GM18502 (cell line): ENCODE data around the gene NFKBIL1.
"Not testable (repeated sequence)": the region's sequence is repeated elsewhere in the genome, so short reads cannot be mapped to it uniquely, and the experiment has no call there.

Experiments used
- ATAC-seq: cut with Tn5 transposase; IDR thresholded peaks from one replicate; pipeline ENCODE4 v1.9.1; 2021; ENCODE audit warnings: mild to moderate bottlenecking; ENCODE audit not compliant: unreplicated experiment, poor library complexity

NFKBIL1 gene

DNA sequence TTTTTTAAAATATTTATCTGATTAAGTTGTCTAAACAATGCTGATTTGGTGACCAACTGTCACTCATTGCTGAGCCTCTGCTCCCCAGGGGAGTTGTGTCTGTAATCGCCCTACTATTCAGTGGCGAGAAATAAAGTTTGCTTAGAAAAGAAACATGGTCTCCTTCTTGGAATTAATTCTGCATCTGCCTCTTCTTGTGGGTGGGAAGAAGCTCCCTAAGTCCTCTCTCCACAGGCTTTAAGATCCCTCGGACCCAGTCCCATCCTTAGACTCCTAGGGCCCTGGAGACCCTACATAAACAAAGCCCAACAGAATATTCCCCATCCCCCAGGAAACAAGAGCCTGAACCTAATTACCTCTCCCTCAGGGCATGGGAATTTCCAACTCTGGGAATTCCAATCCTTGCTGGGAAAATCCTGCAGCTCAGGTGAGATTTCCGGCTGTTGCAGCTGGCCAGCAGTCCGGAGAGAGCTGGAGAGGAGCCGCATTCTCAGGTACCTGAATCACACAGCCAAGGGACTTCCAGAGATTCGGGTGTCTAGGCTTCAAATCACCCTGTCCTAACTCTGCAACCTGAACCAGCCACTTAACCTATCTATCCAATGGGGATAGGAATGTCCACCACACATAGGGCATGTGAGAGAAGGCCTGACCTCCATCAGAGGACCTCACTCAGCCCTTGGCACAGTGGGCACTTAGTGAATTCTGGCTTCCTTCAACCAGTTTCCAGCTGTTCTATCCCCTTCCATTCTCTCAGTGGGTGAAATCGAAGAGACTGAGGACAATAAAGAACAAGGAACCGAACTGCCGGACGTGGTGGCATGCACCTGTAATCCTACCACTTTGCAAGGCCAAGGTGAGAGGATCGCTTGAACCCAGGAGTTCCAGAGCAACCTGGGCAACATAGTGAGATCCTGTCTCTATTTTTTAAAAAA is 31.0 kb downstream of the NFKBIL1 start:
- no peak for ATAC-seq

DNA sequence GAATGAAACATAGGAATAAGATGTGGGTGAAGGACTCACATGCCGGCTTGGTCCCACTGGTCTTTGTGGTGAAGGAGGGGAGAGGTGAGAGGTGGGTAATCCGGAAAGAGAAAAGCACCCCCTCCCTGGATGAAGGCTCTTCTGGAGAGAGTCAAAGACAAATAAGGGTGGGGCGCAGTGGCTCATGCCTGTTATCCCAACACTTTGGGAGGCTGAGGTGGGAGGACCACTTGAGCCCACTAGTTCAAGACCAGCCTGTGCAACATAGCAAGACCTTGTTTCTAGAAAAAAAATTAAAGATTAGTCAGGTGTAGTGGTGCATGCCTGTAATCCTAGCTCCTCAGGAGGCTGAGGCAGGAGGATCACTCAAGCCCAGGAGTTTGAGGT is 31.7 kb downstream of the NFKBIL1 start:
- ATAC-seq, result no peak

DNA sequence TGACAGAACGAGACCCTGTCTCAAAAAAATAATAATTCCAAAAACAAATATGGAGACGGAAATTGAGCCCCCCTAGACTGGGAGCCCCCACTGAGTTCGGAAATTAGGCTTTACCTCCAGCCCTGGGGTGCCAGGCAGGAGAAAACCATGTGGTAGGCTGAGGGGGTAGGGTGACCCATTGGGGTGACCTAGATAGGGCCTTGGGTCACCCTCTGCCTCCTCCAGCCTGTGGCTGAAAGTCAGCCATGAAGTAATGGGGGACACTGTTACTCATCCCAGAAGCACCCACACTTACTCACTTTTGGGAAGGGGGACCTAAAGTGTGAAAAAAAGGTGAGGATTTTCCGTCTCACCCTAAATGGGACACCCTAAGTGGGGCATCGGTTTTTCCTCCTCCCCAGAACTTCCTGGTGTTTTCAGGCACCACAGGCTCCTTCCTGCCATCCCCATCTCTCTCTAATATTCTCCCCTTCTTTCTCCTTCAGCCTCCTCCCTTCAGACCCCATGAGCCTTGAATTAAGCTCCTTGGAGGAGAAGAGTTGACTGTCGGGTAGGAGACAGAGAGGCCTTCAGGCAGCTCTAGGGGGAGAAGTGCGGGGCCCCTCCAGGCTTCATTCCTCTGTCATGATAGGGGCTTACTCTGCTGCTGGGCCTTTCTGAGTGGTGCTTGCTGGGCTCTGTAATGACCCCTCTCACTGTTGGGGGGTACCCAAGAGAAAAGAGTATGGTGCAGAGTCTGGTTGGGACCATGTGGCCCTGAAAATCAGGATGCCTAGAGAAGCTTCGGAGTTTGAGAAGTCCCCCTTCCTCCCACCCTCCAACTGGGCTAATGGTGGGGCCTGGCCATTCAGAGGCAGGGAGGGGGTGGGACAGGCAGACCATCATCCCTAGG is 32.4 kb downstream of the NFKBIL1 start:
- ATAC-seq, result no peak

DNA sequence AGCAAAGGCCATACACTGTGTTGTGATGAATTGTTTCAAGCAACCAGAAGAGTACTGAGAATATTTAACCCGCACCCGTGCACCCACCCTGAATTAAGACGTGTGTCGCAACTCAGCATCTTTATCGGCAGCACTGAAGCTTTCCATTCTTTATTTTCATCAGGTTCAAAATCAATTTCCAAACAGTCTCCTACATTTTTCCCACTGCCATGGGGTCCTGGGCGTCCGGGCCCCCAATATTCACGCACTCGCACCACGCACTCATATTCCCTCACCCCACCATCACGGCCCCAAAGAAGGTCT is 33.0 kb downstream of the NFKBIL1 start:
- no peak for ATAC-seq

DNA sequence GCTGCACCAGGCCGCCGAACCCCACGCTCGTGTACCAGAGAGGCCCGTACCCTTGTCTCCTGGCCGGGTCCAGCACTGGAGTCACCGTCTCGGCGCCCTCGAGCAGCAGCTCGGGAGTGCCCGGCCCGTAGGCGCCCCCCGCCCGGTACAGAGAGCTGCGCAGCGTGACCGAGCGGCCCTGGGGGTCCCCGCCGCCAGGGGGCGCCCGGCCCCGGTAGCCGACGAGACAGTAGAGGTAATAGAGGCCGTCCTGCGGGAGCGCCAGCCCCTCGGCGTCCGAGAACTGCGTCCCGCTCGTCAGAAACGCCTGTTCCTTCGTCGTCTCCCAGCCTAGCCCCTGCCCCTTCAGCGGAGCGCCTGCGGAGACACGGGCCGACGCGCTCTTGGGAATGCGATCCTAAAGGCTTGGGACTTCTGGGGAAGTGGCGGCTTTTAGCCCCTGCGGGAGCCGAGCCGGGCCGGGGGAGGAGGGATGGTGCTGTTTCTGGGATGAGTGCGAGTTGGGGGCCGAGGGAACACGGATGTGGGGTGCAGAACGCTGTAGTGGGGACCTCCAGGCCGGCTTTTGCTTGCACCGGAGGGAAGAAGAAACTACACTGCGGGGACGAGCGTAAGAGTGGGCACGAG is 33.5 kb downstream of the NFKBIL1 start:
- peak; percentile 52 for ATAC-seq

DNA sequence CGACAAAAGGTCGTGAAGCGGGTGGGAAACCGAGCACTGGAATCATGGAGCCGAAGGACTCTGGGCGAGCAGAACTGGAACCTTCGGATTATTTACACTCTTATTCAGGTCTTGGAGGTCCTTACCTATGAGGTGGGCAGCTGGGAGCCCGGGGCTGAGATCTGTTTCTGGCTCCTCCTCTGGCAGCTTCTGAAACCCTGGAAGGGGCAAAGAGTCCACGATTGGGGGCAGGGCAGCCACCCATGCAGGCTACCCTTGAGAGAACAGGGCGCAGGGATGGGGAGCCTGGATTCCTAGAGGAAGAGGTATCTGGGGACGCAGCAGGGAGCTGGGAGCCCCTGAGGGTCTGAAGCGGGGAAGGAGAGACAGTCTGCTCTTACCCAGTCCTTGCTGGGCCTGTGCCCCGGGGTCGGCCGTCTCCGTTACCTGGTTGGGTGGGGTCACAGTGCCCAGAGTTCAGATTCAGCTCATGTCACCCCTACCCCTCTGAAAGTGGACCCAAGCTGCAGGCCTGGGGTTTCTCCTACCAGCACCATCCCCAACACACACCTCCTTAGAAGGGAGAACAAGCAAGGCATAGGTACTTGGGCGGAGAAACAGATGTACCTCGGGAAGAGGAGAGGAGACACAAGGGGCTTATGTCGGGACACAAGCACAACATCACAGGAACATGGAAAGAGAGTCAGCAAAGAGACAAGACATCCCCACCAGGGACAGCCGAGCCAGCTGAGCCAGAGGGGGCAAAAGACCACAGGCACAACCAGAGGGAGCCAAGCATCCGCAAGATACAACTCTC is 34.2 kb downstream of the NFKBIL1 start:
- no peak for ATAC-seq

DNA sequence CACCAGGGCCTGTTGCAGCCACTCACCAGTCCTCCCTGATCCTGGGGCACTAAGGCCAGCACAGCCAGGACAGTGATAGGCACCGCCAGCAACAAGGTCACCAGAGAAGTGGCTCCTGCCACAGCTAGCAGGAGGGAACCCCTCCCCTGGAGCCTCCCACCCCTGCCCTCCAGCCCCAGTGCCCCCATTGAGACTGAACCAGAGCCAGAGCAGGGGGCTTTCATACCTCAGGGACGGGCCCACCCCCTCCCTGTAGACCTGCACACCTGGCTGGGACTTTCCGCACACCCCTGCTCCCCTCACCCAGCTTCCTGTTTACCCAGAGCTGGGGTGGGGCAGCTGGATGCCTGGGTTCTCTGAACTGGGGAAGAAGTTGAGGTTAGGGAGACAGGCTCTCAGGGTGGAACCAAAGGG is 34.8 kb downstream of the NFKBIL1 start, which contains the start of gene LTB:
TSS of gene LTB (minus strand) at position 195 of the 414 bp plus-strand sequence. CDS start at position 188, 7 bp downstream.
- no peak for ATAC-seq

DNA sequence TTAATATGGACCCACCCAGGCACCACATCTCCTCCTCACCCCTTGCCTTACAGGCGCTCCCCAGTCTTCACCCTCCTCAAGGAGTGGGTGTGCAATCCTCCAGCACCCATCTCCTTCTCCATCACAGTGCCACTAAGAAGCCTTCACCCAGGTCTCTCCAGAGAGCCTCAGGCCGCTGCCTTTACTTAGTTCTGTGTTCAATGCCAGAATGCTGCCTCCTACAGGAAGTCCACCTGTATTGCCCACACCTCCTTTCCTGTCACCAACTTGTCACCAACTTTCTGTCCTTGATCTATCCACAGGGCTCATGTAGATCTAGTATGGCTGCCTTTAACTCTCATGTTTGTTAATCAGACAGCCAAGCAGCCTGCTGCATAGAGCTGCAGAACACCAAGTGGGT is 38.1 kb downstream of the NFKBIL1 start:
- no peak for ATAC-seq

DNA sequence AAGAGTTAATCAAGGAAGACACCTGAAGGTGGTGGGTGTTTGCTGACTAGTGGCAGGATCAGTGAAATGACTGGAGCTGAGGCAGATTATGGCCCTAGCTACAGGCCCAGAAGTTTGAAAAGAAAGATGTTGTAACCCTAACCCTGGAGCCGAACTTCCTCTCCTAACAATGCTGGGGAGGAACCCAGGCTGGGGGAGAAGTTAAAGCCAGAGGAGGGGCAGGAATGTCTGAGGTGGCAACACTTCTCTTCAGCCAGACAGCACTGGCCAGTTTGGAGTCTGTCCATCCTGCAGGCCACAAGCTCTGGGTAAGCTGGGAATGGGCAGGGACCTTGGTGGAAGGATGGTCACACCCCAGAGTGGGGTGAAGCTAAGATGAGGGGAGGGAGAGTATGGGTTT is 38.6 kb downstream of the NFKBIL1 start, which contains the start of gene LST1:
TSS of gene LST1 (plus strand) at position 270 of the 400 bp plus-strand sequence. CDS start 1,023 bp downstream, outside the sequence.
- no peak for ATAC-seq

DNA sequence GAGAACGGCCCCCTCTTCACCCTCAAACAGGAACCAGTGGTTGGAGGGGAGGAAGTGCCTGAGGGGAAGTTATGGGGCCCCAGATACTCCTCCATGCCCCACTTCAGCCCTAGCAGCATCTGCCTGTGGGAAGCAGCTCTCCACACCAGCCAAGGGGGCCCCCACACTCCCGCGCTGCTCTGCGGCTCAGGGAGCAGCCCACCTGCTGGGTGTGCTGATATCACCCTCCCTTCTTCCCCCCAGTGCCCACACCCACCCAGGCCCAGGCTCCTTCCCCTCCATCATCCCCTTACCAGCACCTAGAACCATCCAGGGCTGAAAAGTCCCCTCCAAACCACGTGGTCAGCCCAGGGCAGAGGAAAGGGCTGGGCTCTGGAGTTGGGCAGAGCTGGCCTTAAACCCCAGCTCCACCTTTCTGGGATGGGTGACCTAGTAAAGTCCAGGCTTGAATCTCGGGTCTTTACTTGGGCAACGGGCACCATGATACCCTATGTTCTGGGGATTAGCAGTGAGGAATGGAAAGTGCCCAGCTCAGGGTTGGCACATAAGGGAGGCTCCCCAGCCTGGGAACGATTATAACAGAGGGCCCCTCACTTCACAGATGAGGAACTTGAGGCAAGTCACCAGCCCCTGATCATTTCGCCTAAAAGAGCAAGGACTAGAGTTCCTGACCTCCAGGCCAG is 39.3 kb downstream of the NFKBIL1 start:
- no peak for ATAC-seq

DNA sequence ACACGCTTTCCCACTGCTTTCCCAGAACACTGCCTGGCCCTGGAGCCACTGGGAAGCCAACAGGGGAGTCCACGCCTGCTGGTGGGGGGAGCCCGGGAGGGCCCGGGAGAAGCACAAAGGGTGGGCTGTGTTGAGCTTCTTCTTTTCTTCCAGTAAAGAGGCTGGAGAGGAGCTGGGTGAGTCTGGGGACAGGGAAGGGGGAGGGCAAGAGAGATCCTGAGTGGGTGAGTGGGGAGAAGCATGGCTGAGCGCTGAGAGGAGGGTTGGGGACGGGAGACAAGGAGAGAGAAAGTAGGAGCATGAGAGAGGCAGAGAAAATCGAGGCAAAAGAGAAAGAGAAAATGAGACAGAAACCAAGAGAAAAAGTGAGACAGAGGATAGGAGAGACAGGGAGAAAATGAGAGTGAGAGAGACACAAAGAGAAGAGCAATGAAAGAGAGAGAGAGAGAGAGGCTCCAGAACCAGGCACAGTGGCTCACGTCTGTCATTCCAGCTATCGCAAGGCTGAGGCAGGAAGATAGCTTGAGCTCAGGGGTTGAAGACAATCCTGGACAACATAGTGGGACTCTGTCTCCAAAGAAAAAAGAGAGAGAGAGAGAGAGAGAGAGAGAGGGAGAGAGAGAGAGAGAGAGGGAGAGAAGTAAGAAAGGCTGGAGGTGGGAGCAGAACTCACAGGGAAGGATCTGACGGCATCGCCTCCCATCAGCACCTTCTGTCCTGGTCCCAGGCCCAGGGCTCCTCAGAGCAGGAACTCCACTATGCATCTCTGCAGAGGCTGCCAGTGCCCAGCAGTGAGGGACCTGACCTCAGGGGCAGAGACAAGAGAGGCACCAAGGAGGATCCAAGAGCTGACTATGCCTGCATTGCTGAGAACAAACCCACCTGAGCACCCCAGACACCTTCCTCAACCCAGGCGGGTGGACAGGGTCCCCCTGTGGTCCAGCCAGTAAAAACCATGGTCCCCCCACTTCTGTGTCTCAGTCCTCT is 40.7 kb downstream of the NFKBIL1 start:
- ATAC-seq, result no peak

DNA sequence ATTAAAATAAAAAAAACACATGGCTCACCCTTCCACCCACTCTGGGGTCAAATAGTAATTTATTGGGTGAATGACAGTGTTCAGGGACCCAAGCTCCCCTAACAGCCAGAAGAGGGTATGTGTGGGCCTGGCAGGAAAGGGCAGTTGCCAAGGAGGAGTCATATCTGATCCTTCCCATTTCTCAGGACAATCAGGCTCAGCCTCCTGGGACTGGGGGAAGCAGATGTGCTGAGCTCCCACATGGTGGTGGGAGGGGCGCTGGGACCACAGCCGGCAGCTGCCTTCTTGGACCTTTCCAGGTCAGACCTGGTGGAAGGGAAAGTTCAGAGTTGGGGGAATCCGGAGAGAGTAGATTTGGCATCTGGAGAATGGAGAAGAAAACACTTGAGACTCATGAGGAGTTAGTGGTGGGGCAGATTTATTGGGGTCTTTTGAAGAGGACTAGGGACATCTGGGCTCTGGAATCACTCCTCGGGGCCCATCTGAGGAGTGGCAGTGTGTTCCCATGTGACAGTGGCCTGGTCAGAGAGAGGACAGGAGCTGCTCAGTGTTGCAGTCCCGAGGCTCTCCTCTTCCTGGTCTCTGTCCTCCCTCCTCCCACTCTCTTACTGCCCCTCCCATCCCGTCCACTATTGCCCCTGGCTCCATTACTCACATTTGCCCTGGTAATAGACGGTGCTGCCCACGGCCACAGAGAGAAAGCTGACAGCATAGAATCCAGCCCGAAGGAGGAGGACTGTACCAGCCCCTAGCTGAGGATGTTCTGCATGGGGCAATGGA is 41.7 kb downstream of the NFKBIL1 start:
- no peak for ATAC-seq

DNA sequence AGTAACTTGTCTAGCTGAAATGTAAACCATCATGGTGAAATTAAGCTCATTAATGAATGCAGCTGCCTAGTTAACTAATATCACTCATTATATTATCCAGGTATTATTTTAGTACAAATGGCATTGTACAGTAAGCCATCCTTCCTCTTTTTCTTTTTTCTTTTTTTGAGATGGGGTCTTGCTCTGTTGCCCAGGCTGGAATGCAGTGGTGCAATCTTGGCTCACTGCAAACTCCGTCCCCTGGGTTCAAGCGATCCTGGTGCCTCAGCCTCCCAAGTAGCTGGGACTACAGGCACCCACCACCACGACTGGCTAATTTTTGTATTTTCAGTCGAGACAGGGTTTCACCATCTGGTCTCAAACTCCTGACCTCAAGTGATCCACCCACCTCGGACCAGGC is 43.3 kb downstream of the NFKBIL1 start:
- ATAC-seq, result not testable (repeated sequence)

DNA sequence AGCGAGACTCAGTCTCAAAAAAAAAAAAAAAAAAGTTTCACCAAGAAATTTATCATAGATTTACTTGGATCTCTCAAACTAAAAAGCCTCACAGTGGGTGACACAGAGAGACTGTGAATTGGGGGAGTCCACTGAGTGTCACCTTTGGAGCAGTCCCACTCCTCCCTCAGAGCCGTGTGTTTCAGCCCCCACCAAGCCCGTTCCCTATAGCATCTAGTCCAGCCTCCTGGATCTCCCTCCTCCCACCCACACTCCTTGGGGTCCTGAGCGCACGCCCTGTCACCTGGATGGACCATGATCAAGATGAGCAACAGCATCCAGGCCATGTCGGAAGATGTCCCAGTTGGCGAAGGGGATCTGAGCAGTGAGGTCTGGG is 45.0 kb downstream of the NFKBIL1 start:
- ATAC-seq, result peak; percentile 16

DNA sequence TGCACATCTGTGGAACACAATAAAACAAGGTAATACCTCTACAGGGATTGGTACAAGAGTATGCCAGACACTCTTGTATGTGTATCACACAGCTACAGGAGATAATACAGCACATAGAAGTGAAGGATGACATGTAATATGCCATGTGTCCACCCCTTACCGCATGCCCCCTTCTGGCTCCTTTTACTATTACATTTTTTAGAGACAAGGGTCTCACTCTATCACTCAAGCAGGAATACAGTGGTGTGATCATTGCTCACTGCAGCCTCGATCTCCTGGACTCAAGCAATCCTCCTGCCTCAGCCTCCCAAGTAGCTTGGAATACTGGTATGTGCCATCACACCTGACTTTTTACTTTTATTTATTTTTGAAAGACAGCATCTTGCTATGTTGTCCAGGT is 49.6 kb downstream of the NFKBIL1 start:
- no peak for ATAC-seq

DNA sequence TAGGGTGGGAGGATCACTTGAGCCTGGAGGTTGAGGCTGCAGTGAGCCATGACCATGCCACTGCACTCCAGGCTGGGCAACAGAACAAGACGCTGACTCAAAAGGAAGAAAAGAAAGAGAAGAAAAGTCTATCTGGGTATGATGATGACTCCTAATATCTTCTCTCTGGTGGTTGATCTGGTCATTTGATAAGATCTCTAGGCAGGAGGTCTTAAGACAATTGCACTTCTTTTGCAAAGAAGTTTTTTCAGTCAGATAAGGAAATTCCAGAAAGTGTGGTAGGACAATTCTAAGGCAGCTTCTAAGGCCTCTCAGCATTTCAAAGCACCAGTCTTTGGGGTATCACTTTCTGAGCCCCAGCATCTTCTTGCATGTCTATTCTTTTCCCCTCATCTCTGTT is 59.9 kb downstream of the NFKBIL1 start:
- no peak for ATAC-seq
